ENCODE data around the gene JADE1.

DNA sequence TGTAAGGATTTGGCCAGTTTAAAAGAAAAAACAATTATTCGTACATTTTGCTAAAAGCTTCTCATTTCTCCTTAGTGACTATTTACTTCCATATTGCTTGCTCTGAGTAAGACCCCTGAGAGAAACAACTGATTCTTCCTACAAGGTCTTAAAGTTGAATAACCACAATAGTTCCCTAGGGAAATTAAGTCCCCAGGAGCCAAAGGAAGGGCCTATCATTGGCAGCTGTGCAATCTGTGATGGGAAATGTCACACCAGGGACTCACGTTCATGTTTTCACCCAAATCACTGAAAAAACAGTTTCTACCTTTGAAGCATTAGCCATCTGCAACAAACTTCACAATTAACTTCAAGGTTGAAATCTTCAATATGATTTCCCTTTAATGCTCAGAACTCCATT lies 66.7 kb downstream of the JADE1 start:
- TF ChIP-seq RAD21 (IDR thresholded peaks at IDR 0.05) = no peak
- TF ChIP-seq JUND (IDR thresholded peaks at IDR 0.05) = no peak
- TF ChIP-seq, protein P1, sequence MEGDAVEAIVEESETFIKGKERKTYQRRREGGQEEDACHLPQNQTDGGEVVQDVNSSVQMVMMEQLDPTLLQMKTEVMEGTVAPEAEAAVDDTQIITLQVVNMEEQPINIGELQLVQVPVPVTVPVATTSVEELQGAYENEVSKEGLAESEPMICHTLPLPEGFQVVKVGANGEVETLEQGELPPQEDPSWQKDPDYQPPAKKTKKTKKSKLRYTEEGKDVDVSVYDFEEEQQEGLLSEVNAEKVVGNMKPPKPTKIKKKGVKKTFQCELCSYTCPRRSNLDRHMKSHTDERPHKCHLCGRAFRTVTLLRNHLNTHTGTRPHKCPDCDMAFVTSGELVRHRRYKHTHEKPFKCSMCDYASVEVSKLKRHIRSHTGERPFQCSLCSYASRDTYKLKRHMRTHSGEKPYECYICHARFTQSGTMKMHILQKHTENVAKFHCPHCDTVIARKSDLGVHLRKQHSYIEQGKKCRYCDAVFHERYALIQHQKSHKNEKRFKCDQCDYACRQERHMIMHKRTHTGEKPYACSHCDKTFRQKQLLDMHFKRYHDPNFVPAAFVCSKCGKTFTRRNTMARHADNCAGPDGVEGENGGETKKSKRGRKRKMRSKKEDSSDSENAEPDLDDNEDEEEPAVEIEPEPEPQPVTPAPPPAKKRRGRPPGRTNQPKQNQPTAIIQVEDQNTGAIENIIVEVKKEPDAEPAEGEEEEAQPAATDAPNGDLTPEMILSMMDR (IDR thresholded peaks at IDR 0.05; ENCODE audit: low read depth, low read length, missing input control) = no peak
- TF ChIP-seq, protein P2, sequence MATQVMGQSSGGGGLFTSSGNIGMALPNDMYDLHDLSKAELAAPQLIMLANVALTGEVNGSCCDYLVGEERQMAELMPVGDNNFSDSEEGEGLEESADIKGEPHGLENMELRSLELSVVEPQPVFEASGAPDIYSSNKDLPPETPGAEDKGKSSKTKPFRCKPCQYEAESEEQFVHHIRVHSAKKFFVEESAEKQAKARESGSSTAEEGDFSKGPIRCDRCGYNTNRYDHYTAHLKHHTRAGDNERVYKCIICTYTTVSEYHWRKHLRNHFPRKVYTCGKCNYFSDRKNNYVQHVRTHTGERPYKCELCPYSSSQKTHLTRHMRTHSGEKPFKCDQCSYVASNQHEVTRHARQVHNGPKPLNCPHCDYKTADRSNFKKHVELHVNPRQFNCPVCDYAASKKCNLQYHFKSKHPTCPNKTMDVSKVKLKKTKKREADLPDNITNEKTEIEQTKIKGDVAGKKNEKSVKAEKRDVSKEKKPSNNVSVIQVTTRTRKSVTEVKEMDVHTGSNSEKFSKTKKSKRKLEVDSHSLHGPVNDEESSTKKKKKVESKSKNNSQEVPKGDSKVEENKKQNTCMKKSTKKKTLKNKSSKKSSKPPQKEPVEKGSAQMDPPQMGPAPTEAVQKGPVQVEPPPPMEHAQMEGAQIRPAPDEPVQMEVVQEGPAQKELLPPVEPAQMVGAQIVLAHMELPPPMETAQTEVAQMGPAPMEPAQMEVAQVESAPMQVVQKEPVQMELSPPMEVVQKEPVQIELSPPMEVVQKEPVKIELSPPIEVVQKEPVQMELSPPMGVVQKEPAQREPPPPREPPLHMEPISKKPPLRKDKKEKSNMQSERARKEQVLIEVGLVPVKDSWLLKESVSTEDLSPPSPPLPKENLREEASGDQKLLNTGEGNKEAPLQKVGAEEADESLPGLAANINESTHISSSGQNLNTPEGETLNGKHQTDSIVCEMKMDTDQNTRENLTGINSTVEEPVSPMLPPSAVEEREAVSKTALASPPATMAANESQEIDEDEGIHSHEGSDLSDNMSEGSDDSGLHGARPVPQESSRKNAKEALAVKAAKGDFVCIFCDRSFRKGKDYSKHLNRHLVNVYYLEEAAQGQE (IDR thresholded peaks at IDR 0.05) = no peak
- no peak for TF ChIP-seq HNF4A (conservative IDR thresholded peaks at IDR 0.05)
- TF ChIP-seq SP1 (IDR thresholded peaks at IDR 0.05) = no peak
- no peak for TF ChIP-seq NR2F2 (IDR thresholded peaks at IDR 0.05)
- no peak for TF ChIP-seq MAX (IDR thresholded peaks at IDR 0.05)
- no peak for TF ChIP-seq GABPA (IDR thresholded peaks at IDR 0.05 in 1 of 2, conservative IDR thresholded peaks at IDR 0.05 in 1 of 2)
- no peak for TF ChIP-seq YY1 (IDR thresholded peaks at IDR 0.05)
- no peak for TF ChIP-seq FOXA2 (IDR thresholded peaks at IDR 0.05)
- TF ChIP-seq FOXA1 (IDR thresholded peaks at IDR 0.05) = no peak
